HepG2 (cell line): ENCODE results near the gene ZNF22. TPM values are rescaled to one million over a fixed set of nuclear protein-coding genes. Genes with fewer than 3 reads are reported as not detected.
A peak's percentile ranks its signal among the peaks of the same experiment; 100 is the strongest.

Experiments used
- ARID2 ChIP-seq: sonication (generic); formaldehyde crosslinking; IDR thresholded peaks from 2 replicates; pipeline ENCODE4 v1.8.1; 2022; ENCODE audit warnings: mild to moderate bottlenecking, missing genetic modification reagents, borderline replicate concordance
- CBFB ChIP-seq: sonication (generic); formaldehyde crosslinking; IDR thresholded peaks from 2 replicates; pipeline ENCODE4 v1.4.0; 2020; ENCODE audit warnings: missing genetic modification reagents
- CBX5 ChIP-seq: sonication (generic); formaldehyde crosslinking; IDR thresholded peaks from 2 replicates; pipeline ENCODE4 v1.4.0; 2020; ENCODE audit warnings: missing genetic modification reagents, borderline replicate concordance
- CCAR2 ChIP-seq: fragments of 200-400 bp; formaldehyde crosslinking; optimal IDR thresholded peaks from 2 replicates; pipeline ENCODE3; 2018; ENCODE audit warnings: low read depth, mild to moderate bottlenecking, low read length, moderate library complexity
- GATAD2A ChIP-seq: IDR thresholded peaks from 2 replicates; pipeline ENCODE4 v1.6.1; 2016
- MAFF ChIP-seq: IDR thresholded peaks from 2 replicates; pipeline ENCODE4 v1.6.1; 2011; ENCODE audit warnings: low read depth, low read length, improper control_type of control experiment
- NCOA5 ChIP-seq: sonication (generic); formaldehyde crosslinking; IDR thresholded peaks from 2 replicates; pipeline ENCODE4 v1.4.0; 2020; ENCODE audit warnings: missing genetic modification reagents
- NFKB2 ChIP-seq: sonication (generic); formaldehyde crosslinking; IDR thresholded peaks from 2 replicates; pipeline ENCODE4 v1.4.0; 2020; ENCODE audit warnings: missing genetic modification reagents, borderline replicate concordance
- PLSCR1 ChIP-seq: sonication (generic); formaldehyde crosslinking; IDR thresholded peaks from 2 replicates; pipeline ENCODE4 v1.5.0; 2020; ENCODE audit warnings: missing genetic modification reagents, mild to moderate bottlenecking, borderline replicate concordance
- RAD51 ChIP-seq: fragments of 450-650 bp; IDR thresholded peaks from 2 replicates; pipeline ENCODE4 v1.6.1; 2016; ENCODE audit warnings: borderline replicate concordance
- SAFB2 ChIP-seq: sonication (generic); formaldehyde crosslinking; IDR thresholded peaks from 2 replicates; pipeline ENCODE4 v1.5.1; 2020; ENCODE audit warnings: missing genetic modification reagents, low read depth, mild to moderate bottlenecking, borderline replicate concordance
- SIX4 ChIP-seq: sonication (generic); formaldehyde crosslinking; IDR thresholded peaks from 2 replicates; pipeline ENCODE4 v1.4.0; 2020; ENCODE audit warnings: missing genetic modification reagents
- SNAI1 ChIP-seq: sonication (generic); formaldehyde crosslinking; IDR thresholded peaks from 2 replicates; pipeline ENCODE4 v1.5.0; 2020; ENCODE audit warnings: mild to moderate bottlenecking, missing genetic modification reagents, borderline replicate concordance
- SRSF1 ChIP-seq: fragments of 200-400 bp; formaldehyde crosslinking; optimal IDR thresholded peaks from 2 replicates; pipeline ENCODE3; 2017; ENCODE audit warnings: mild to moderate bottlenecking, low read depth, low read length, moderate library complexity
- SSRP1 ChIP-seq: IDR thresholded peaks from 2 replicates; pipeline ENCODE4 v1.6.1; 2016; ENCODE audit warnings: control low read depth
- TBX2 ChIP-seq: sonication (generic); formaldehyde crosslinking; IDR thresholded peaks from 2 replicates; pipeline ENCODE4 v1.5.0; 2020; ENCODE audit warnings: missing genetic modification reagents, mild to moderate bottlenecking, borderline replicate concordance
- TRIM24 ChIP-seq: sonication (generic); formaldehyde crosslinking; IDR thresholded peaks from 2 replicates; pipeline ENCODE4 v1.8.0; 2022; ENCODE audit warnings: mild to moderate bottlenecking, missing genetic modification reagents
- ZNF20 ChIP-seq: sonication (generic); formaldehyde crosslinking; IDR thresholded peaks from 2 replicates; pipeline ENCODE4 v1.4.0; 2020; ENCODE audit warnings: mild to moderate bottlenecking, moderate library complexity, missing genetic modification reagents
- ZNF230 ChIP-seq: sonication (generic); formaldehyde crosslinking; IDR thresholded peaks from 2 replicates; pipeline ENCODE4 v1.4.0; 2020; ENCODE audit warnings: mild to moderate bottlenecking, missing genetic modification reagents
- ZNF263 ChIP-seq: sonication (generic); formaldehyde crosslinking; IDR thresholded peaks from 2 replicates; pipeline ENCODE4 v1.4.0; 2020; ENCODE audit warnings: missing genetic modification reagents
- ZNF563 ChIP-seq: sonication (generic); formaldehyde crosslinking; IDR thresholded peaks from 2 replicates; pipeline ENCODE4 v1.8.0; 2022; ENCODE audit warnings: mild to moderate bottlenecking, moderate library complexity, missing genetic modification reagents
- ZNF644 ChIP-seq: IDR thresholded peaks from 2 replicates; pipeline ENCODE4 v1.6.1; 2016; ENCODE audit warnings: low read depth
- ZNF709 ChIP-seq: sonication (generic); formaldehyde crosslinking; IDR thresholded peaks from 2 replicates; pipeline ENCODE4 v1.5.0; 2020; ENCODE audit warnings: mild to moderate bottlenecking, missing genetic modification reagents
- ZNF841 ChIP-seq: sonication (generic); formaldehyde crosslinking; IDR thresholded peaks from 2 replicates; pipeline ENCODE4 v1.8.1; 2023; ENCODE audit warnings: missing genetic modification reagents, borderline replicate concordance
- polyA plus RNA-seq, 8 experiments: library from polyadenylated mRNA; depleted of rRNA in 3 of 8; stranded (reverse) in 7 of 8; unstranded in 1 of 8; fragments of >200 nt; fragmentation: Illumina TruSeq in 4 of 8; extraction: Trizol in 4 of 8; gene quantifications; 2 replicates each; pipeline versions ENCODE4 v1.2.1 to v1.2.3, GENCODE V29; 2011 to 2016; ENCODE audit warnings: low read depth in 4 of 8, missing spikeins in 1 of 8, mixed read lengths in 1 of 8; ENCODE audit not compliant: insufficient read depth in 1 of 8
- total RNA-seq, 5 experiments: library from RNA; depleted of rRNA; stranded (reverse); fragments of >200 nt; fragmentation: Illumina TruSeq; extraction: Trizol; gene quantifications; 2 replicates each; pipeline ENCODE4 v1.2.3, GENCODE V29; 2016; ENCODE audit warnings: low read depth in 1 of 5
- TF ChIP-seq, protein P1 (sequence below): sonication (generic); formaldehyde crosslinking; IDR thresholded peaks from 2 replicates; pipeline ENCODE4 v1.5.0; 2020; ENCODE audit warnings: missing genetic modification reagents
- TF ChIP-seq, protein P2 (sequence below), 2 experiments: sonication (generic) in 1 of 2; formaldehyde crosslinking in 1 of 2; IDR thresholded peaks; 2 replicates each; pipeline versions ENCODE4 v1.4.0 to v1.6.1; 2018 to 2020; ENCODE audit warnings: missing genetic modification reagents in 2 of 2, borderline replicate concordance in 1 of 2, low read depth in 1 of 2, mild to moderate bottlenecking in 1 of 2, missing biosample characterization in 1 of 2

ZNF22 gene
- total and polyA plus RNA-seq, 2 of the 13 experiments (the other 11 are each of a cell fraction or from before 2014, with no cell fraction given): 0.40 to 1.3 TPM

DNA sequence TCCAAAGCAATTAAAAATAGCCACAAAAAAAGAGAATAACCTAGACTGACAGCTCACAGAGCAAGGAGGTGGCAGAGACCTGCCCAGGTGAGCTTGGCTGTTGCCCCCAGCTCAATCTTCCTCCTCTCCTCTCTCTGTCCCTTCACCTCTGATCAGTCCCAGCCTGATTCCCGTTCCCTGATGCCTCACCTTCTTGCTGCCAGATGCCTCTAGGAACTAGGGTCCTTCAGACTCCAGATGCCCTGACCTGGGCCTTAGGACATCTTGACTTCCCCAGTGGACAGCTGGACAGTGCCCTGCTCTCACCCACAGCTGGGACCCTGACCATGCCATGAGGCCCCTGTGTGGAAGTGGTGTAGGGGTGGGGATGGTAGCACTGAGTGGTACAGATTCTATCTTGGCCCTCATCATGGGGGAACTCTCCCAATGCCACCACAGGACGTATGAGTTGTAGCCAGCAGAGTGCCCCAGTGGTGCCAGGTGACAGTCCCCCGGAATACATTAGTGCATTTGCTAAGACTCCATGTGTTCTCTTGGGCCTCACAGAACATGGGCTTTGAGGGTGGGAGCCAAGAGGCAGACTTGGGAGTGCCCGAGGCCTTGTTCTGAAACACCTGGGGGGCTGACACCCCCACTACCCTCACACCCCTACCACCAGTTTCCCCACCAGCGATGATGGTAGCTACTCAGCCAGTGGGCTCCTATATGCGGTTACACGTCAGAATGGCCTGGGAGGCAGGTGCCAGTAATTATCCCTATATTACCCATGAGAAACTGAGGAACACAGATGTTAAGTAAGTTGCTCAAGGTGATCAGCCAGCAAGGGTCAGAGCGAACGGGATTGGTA, 24.1 kb upstream of the ZNF22 start (continued):
- no peak for TF ChIP-seq SRSF1
- no peak for TF ChIP-seq PLSCR1 (CRISPR knock-in tag)
- TF ChIP-seq ARID2 (CRISPR knock-in tag): no peak; the same call in 1 of the 2 replicates
- TF ChIP-seq NFKB2 (CRISPR knock-in tag): peak; percentile 82; the same call in 1 of the 2 replicates
- no peak for TF ChIP-seq SIX4 (CRISPR knock-in tag)
- no peak for TF ChIP-seq TRIM24 (CRISPR knock-in tag)
- no peak for TF ChIP-seq SNAI1 (CRISPR knock-in tag)
- no peak for TF ChIP-seq MAFF
- TF ChIP-seq GATAD2A: peak; percentile 17; the same call in 1 of the 2 replicates
- TF ChIP-seq TBX2 (CRISPR knock-in tag): peak; percentile 43; the same call in 1 of the 2 replicates
- peak; percentile 98 for TF ChIP-seq SSRP1
- 0 out of 2 replicates have a peak, but pooled peaks have one; percentile 20 for TF ChIP-seq CBFB
- TF ChIP-seq ZNF263 (CRISPR knock-in tag): no peak
- TF ChIP-seq, protein P1, sequence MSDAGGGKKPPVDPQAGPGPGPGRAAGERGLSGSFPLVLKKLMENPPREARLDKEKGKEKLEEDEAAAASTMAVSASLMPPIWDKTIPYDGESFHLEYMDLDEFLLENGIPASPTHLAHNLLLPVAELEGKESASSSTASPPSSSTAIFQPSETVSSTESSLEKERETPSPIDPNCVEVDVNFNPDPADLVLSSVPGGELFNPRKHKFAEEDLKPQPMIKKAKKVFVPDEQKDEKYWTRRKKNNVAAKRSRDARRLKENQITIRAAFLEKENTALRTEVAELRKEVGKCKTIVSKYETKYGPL (CRISPR knock-in tag): peak; percentile 26; the same call in 1 of the 2 replicates
- TF ChIP-seq ZNF563: peak; percentile 58
- TF ChIP-seq, protein P2, sequence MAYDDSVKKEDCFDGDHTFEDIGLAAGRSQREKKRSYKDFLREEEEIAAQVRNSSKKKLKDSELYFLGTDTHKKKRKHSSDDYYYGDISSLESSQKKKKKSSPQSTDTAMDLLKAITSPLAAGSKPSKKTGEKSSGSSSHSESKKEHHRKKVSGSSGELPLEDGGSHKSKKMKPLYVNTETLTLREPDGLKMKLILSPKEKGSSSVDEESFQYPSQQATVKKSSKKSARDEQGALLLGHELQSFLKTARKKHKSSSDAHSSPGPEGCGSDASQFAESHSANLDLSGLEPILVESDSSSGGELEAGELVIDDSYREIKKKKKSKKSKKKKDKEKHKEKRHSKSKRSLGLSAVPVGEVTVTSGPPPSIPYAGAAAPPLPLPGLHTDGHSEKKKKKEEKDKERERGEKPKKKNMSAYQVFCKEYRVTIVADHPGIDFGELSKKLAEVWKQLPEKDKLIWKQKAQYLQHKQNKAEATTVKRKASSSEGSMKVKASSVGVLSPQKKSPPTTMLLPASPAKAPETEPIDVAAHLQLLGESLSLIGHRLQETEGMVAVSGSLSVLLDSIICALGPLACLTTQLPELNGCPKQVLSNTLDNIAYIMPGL (CRISPR knock-in tag; IDR thresholded peaks at IDR 0.05; ENCODE audit: borderline replicate concordance in 1 of 2, low read depth in 1 of 2): 0 out of 4 replicates have a peak, but pooled peaks of 1 of the 2 experiments have one; percentile 12
- TF ChIP-seq NCOA5 (CRISPR knock-in tag): peak; percentile 95; the same call in 1 of the 2 replicates
- no peak for TF ChIP-seq ZNF20 (CRISPR knock-in tag)
- TF ChIP-seq ZNF230 (CRISPR knock-in tag): no peak
- TF ChIP-seq CBX5 (CRISPR knock-in tag): 0 out of 2 replicates have a peak, but pooled peaks have one; percentile 48
- TF ChIP-seq SAFB2 (CRISPR knock-in tag): no peak; the same call in 1 of the 2 replicates
- no peak for TF ChIP-seq ZNF644 (CRISPR knock-in tag)
- peak; percentile 34; the same call in 1 of the 2 replicates for TF ChIP-seq ZNF709 (CRISPR knock-in tag)
- 0 out of 2 replicates have a peak, but pooled peaks have one; percentile 47 for TF ChIP-seq ZNF841
- TF ChIP-seq CCAR2: no peak
- no peak for TF ChIP-seq RAD51
